H9 (cell line): ENCODE measurements around the gene KCND2. TPM values are rescaled to one million over a fixed set of nuclear protein-coding genes. Genes with fewer than 3 reads are reported as not detected.

Source experiments
- DNase-seq: peaks from one replicate; pipeline ENCODE4 v3.0.0-alpha.2; 2017
- H2AFZ ChIP-seq: one replicate; pipeline ENCODE4 v1.6.1; 2013; ENCODE audit warnings: mild to moderate bottlenecking, low read length, control low read depth, moderate library complexity
- H2AK5ac ChIP-seq: 2 replicates; pipeline ENCODE4 v1.6.1; 2013; ENCODE audit warnings: low read length, control low read depth, mixed read lengths; ENCODE audit not compliant: insufficient read length
- H2BK120ac ChIP-seq: one replicate; pipeline ENCODE4 v1.6.1; 2013; ENCODE audit warnings: low read depth, mild to moderate bottlenecking, low read length, control low read depth, inconsistent platforms; ENCODE audit not compliant: poor library complexity, severe bottlenecking
- H2BK12ac ChIP-seq: 2 replicates; pipeline ENCODE4 v1.6.1; 2013; ENCODE audit warnings: low read length, control low read depth, mixed read lengths, low read depth; ENCODE audit not compliant: insufficient read length
- H2BK15ac ChIP-seq: 2 replicates; pipeline ENCODE4 v1.6.1; 2013; ENCODE audit warnings: low read depth, low read length, control low read depth
- H2BK20ac ChIP-seq: one replicate; pipeline ENCODE4 v1.6.1; 2013; ENCODE audit warnings: low read depth, mild to moderate bottlenecking, low read length, control low read depth, inconsistent platforms; ENCODE audit not compliant: poor library complexity, severe bottlenecking
- H2BK5ac ChIP-seq: 2 replicates; pipeline ENCODE4 v1.6.1; 2013; ENCODE audit warnings: low read length, control low read depth, mixed read lengths; ENCODE audit not compliant: insufficient read length
- H3K14ac ChIP-seq: 2 replicates; pipeline ENCODE4 v1.6.1; 2013; ENCODE audit warnings: low read length, control low read depth; ENCODE audit not compliant: insufficient read depth
- H3K18ac ChIP-seq: 2 replicates; pipeline ENCODE4 v1.6.1; 2013; ENCODE audit warnings: low read depth, mild to moderate bottlenecking, mixed read lengths, low read length, control low read depth; ENCODE audit not compliant: insufficient read length
- H3K23ac ChIP-seq: 2 replicates; pipeline ENCODE4 v1.6.1; 2013; ENCODE audit warnings: low read length, control low read depth, mixed read lengths, low read depth; ENCODE audit not compliant: insufficient read length
- H3K23me2 ChIP-seq: 2 replicates; pipeline ENCODE4 v1.6.1; 2013; ENCODE audit warnings: low read depth, mild to moderate bottlenecking, mixed read lengths, low read length, control low read depth; ENCODE audit not compliant: insufficient read length, poor library complexity, severe bottlenecking
- H3K27ac ChIP-seq: 2 replicates; pipeline ENCODE4 v1.5.1; 2013; ENCODE audit warnings: low read length, control low read depth, mixed read lengths, low read depth; ENCODE audit not compliant: insufficient read length
- H3K27me3 ChIP-seq: 2 replicates; pipeline ENCODE4 v1.6.1; 2013; ENCODE audit warnings: low read length, control low read depth, inconsistent platforms; ENCODE audit not compliant: insufficient read depth
- H3K4ac ChIP-seq: 2 replicates; pipeline ENCODE4 v1.6.1; 2013; ENCODE audit warnings: low read depth, mild to moderate bottlenecking, control low read depth, inconsistent platforms, low read length, moderate library complexity
- H3K4me1 ChIP-seq: 2 replicates; pipeline ENCODE4 v1.6.1; 2013; ENCODE audit warnings: low read length, control low read depth, inconsistent platforms; ENCODE audit not compliant: insufficient read depth
- H3K4me2 ChIP-seq: 2 replicates; pipeline ENCODE4 v1.6.1; 2013; ENCODE audit warnings: low read length, control low read depth, mixed read lengths; ENCODE audit not compliant: insufficient read length, insufficient read depth
- H3K56ac ChIP-seq: 2 replicates; pipeline ENCODE4 v1.6.1; 2013; ENCODE audit warnings: low read depth, mild to moderate bottlenecking, mixed read lengths, low read length, control low read depth; ENCODE audit not compliant: insufficient read length
- H3K79me1 ChIP-seq: 2 replicates; pipeline ENCODE4 v1.6.1; 2013; ENCODE audit warnings: low read depth, mild to moderate bottlenecking, moderate library complexity, low read length, control low read depth, inconsistent platforms; ENCODE audit not compliant: insufficient read depth, poor library complexity, severe bottlenecking
- H3K79me2 ChIP-seq: 2 replicates; pipeline ENCODE4 v1.6.1; 2013; ENCODE audit warnings: low read length, control low read depth, inconsistent platforms; ENCODE audit not compliant: insufficient read depth
- H3K9ac ChIP-seq: 2 replicates; pipeline ENCODE4 v1.6.1; 2013; ENCODE audit warnings: low read length, control low read depth, mixed read lengths; ENCODE audit not compliant: insufficient read length; ENCODE audit errors: extremely low read depth
- H3K9me3 ChIP-seq: one replicate; pipeline ENCODE4 v1.6.1; 2013; ENCODE audit warnings: low read depth, low read length, inconsistent platforms; ENCODE audit not compliant: control insufficient read depth
- H3T11ph ChIP-seq: one replicate; pipeline ENCODE4 v1.6.1; 2013; ENCODE audit warnings: mild to moderate bottlenecking, low read length, control low read depth, inconsistent platforms
- H4K20me1 ChIP-seq: one replicate; pipeline ENCODE4 v1.6.1; 2013; ENCODE audit not compliant: control insufficient read depth, insufficient read length, insufficient read depth
- H4K5ac ChIP-seq: 2 replicates; pipeline ENCODE4 v1.6.1; 2013; ENCODE audit warnings: low read depth, mild to moderate bottlenecking, mixed read lengths, low read length, control low read depth; ENCODE audit not compliant: insufficient read length
- H4K8ac ChIP-seq: replicated peaks from 2 replicates; pipeline ENCODE4 v1.6.1; 2013; ENCODE audit warnings: low read length, control low read depth, mixed read lengths, low read depth; ENCODE audit not compliant: insufficient read length
- H4K91ac ChIP-seq: 2 replicates; pipeline ENCODE4 v1.6.1; 2013; ENCODE audit warnings: low read depth, mild to moderate bottlenecking, moderate library complexity, mixed read lengths, low read length, control low read depth; ENCODE audit not compliant: insufficient read length
- H3K27ac Mint-ChIP-seq, 3 experiments: 2 replicates in 2 of 3; 3 replicates in 1 of 3; pipeline ENCODE4 v1.8.0; 2020 to 2021; ENCODE audit warnings: mixed read lengths in 3 of 3, mild to moderate bottlenecking in 1 of 3, moderate library complexity in 1 of 3
- H3K27me3 Mint-ChIP-seq: 2 replicates; pipeline ENCODE4 v1.8.0; 2021; ENCODE audit warnings: low read depth, mild to moderate bottlenecking, moderate library complexity, mixed read lengths
- H3K36me3 Mint-ChIP-seq, 3 experiments: 2 replicates in 2 of 3; 3 replicates in 1 of 3; pipeline ENCODE4 v1.8.0; 2020 to 2021; ENCODE audit warnings: low read depth in 3 of 3, mixed read lengths in 3 of 3; ENCODE audit not compliant: insufficient read depth in 1 of 3
- H3K4me1 Mint-ChIP-seq, 2 experiments: 2 replicates each; pipeline ENCODE4 v1.8.0; 2020; ENCODE audit warnings: mixed read lengths in 2 of 2
- H3K4me3 Mint-ChIP-seq, 2 experiments: 2 replicates in 1 of 2; 3 replicates in 1 of 2; pipeline ENCODE4 v1.8.0; 2020 to 2021; ENCODE audit warnings: mild to moderate bottlenecking in 2 of 2, mixed read lengths in 2 of 2, moderate library complexity in 1 of 2
- H3K9me3 Mint-ChIP-seq, 2 experiments: 2 replicates in 1 of 2; 3 replicates in 1 of 2; pipeline ENCODE4 v1.8.0; 2020; ENCODE audit warnings: mild to moderate bottlenecking in 2 of 2, mixed read lengths in 2 of 2, moderate library complexity in 1 of 2
- CTCF ChIP-seq: fragments of 200-600 bp; sonication (generic); conservative IDR thresholded peaks from 3 replicates; pipeline ENCODE4 v1.8.0; 2021; ENCODE audit warnings: antibody characterized with exemption, mild to moderate bottlenecking
- WGBS: extraction: QIAGEN DNeasy Blood & Tissue Kit; methylation state at CpG from one replicate; pipeline ENCODE4 v1.1.7; 2013; ENCODE audit warnings: missing lambda C conversion rate, low lambda C conversion rate, mixed read lengths; ENCODE audit not compliant: insufficient read length; ENCODE audit errors: extremely low coverage; 5-methylcytosine and 5-hydroxymethylcytosine counted together
- total RNA-seq: library from RNA; stranded (reverse); gene quantifications from 2 replicates; pipeline ENCODE4 v1.2.1, GENCODE V29; 2021

The KCND2 gene
- total RNA-seq, 1 experiment from 2014 or later, result 6.4 TPM

GRCh38 chr7:120226188-120226587 is 46.8 kb upstream of the KCND2 start:
- H2BK20ac ChIP-seq, result no peak overlapping the region
- TF ChIP-seq CTCF, result no peak
- H2AK5ac ChIP-seq, result no peak overlapping the region
- no peak for DNase-seq
- no peaks in the 10 kb centered on the region for H3K9me3 ChIP-seq
- H3K23me2 ChIP-seq, result no peaks in the 10 kb centered on the region
- H3K4me1 ChIP-seq, result no peaks in the 10 kb centered on the region
- Mint-ChIP-seq H3K27me3 (no peaks in the 10 kb centered on the region), H3K36me3 (no peaks in the 10 kb centered on the region), H3K4me1 (no peaks in the 10 kb centered on the region), H3K9me3 (no peaks in the 10 kb centered on the region), H3K4me3 (no peak overlapping the region), H3K27ac (no peak overlapping the region)
- H4K20me1 ChIP-seq, result no peaks in the 10 kb centered on the region
- H3K27me3 ChIP-seq, result no peaks in the 10 kb centered on the region
- no peak overlapping the region for H2BK15ac ChIP-seq
- H2BK120ac ChIP-seq, result no peak overlapping the region
- no peak overlapping the region for H4K91ac ChIP-seq
- no peak overlapping the region for H3K23ac ChIP-seq
- H3K14ac ChIP-seq, result no peak overlapping the region
- no peak overlapping the region for H3K4ac ChIP-seq
- no peaks in the 10 kb centered on the region for H3K79me2 ChIP-seq
- H4K8ac ChIP-seq, result no peak overlapping the region
- H2BK5ac ChIP-seq, result no peak overlapping the region
- H3T11ph ChIP-seq, result no peak overlapping the region
- no CpG with 5 or more reads among the region's 1 CpG for WGBS
- no peak overlapping the region for H4K5ac ChIP-seq
- H3K56ac ChIP-seq, result no peak overlapping the region
- no peak overlapping the region for H2AFZ ChIP-seq
- H3K4me2 ChIP-seq, result no peak overlapping the region
- no peak overlapping the region for H3K18ac ChIP-seq
- H3K79me1 ChIP-seq, result no peaks in the 10 kb centered on the region
- H3K27ac ChIP-seq, result no peak overlapping the region
- H2BK12ac ChIP-seq, result no peak overlapping the region
- no peak overlapping the region for H3K9ac ChIP-seq
